ENCODE data around the gene CSH2.
"Not testable (repeated sequence)": the region's sequence is repeated elsewhere in the genome, so short reads cannot be mapped to it uniquely, and the experiment has no call there.

Gene CSH2

DNA sequence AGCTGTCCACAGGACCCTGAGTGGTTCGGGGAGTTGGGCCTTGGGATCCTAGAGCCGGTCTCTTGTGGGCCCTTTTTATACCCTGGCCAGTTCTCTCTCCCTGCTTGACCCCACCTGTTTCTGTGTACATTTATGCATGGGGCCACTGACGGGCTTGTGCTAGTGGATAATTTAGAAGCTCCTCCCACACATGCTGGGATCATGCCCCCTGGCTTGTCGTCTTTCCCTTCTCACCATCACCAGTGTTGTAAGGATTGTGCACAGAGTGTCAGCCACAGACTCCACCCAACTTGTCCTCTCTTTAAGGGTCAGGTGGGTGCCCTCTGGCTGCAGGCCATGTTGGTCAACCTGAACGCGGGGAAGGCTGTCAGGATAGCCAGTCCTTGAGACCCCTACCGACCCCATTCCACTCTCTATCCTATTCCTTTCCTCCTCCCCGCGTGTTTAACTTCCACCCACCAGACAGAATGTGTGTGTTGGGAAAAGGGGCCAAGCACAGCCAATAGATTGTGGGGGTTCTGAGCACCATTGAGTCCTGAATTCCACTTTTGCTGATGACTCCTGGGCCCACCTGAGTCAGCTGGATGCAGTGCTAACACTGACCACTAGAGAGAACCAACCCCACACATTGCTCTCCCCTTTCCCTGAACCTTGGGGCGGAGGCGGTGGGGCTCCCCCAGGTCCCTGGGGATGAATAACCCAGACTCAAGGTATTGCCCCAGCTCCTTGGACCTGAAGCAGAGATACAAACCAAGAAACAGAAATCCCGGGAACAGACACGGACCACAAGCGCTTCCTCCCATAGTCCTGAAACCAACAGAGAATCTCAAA lies 23.3 kb upstream of the CSH2 start, which contains the start of gene CSH1:
Gene CSH1 (minus strand): TSS at position 51 of the 831 bp plus-strand sequence. CDS start 63 bp downstream, outside the sequence.
- not testable (repeated sequence) for DNase-seq (ENCODE audit: low spot score)

- DNase-seq (ENCODE audit: low spot score), result not testable (repeated sequence)
These were observed 21.3 kb upstream of the CSH2 start for GRCh38 chr17:63894821-63895220.

DNA sequence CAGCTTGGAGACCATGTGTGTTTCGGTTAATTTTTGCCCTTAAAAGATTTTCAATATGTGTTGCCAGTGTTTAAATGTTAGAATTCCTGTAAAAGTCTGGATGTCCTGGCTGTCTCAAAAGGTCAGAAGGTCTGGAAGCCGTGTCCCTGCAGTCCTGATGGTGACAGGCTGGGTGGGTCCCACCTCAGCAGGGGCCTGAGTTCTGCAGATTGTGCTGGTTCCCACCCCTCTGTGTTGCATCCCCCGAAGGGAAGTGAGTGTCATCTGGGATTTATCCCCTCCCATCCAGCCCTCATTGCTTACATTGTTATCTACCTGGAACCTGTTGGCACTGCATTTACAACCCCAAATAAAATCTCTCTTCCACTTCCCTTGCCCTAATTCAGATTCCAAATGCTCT lies 20.5 kb upstream of the CSH2 start:
- not testable (repeated sequence) for DNase-seq (ENCODE audit: low spot score)

GRCh38 chr17:63892316-63893037 lies 19.0 kb upstream of the CSH2 start:
- DNase-seq (ENCODE audit: low spot score), result not testable (repeated sequence)

DNA sequence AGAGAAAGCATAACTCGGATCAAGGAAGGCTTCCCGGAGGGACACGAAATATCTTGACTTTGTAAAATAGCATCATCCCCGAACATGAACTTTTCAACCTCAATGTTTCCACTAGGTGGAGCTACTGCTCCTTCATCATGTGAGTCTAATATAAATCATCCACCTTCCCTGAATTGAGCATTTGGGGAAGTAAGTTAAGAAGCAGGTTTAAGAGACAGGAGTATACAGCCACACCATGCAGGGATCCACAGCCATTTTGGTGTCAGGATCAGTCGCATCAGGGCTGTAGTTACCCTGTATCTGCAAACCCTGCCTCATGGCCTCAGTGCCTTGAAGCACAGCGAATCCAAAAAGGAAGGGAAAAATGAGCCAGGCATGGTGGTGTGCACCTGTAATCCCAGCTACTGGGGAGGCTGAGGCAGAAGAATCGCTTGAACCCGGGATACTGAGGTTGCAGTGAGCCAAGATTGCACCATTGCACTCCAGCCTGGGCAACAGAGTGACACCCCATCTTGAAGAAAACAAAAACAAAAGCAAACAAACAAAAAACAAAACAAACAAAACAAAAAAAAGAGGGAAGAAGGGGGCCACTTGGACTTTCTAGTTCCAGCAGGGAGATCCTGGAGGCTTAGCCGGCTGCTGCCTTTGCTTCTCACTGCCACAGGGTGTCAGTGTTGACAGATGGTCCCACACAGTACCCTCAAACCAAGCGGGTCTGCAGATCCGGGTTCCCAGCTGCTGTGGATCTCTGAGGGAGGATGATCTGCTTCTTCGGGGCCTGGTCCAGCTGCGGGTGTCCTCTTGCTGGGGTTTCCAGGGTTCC lies 15.8 kb upstream of the CSH2 start:
- DNase-seq (ENCODE audit: low spot score), result peak; percentile 10

GRCh38 chr17:63885119-63885518 lies 11.6 kb upstream of the CSH2 start:
- not testable (repeated sequence) for DNase-seq (ENCODE audit: low spot score)

- DNase-seq (ENCODE audit: low spot score), result not testable (repeated sequence)
These were observed 9.2 kb upstream of the CSH2 start for GRCh38 chr17:63882626-63883126.

- DNase-seq (ENCODE audit: low spot score), result peak; percentile 37
These were observed 8.6 kb upstream of the CSH2 start, which contains the start of gene GH2 for GRCh38 chr17:63881935-63882601. GH2 (minus strand) TSS chr17:63881944; CDS start chr17:63881801, 143 bp downstream.

DNA sequence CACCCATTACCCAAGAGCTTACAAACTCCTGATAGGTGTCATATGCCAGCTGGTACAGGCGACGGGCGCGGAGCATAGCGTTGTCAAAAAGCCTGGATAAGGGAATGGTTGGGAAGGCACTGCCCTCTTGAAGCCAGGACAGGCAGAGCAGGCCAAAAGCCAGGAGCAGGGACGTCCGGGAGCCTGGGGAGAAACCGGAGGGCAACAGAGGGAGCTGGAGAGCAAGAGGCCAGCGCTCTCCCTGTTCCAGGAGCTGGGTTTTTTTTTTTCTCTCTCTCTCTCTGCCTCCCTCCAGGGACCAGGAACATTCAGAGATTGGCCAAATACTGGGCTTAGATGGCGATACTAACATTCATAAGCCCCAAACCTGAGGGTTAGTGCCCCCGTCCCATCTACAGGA lies 7.9 kb upstream of the CSH2 start:
- DNase-seq (ENCODE audit: low spot score), result not testable (repeated sequence)

GRCh38 chr17:63880706-63881105 lies 7.2 kb upstream of the CSH2 start:
- DNase-seq (ENCODE audit: low spot score), result no peak

DNA sequence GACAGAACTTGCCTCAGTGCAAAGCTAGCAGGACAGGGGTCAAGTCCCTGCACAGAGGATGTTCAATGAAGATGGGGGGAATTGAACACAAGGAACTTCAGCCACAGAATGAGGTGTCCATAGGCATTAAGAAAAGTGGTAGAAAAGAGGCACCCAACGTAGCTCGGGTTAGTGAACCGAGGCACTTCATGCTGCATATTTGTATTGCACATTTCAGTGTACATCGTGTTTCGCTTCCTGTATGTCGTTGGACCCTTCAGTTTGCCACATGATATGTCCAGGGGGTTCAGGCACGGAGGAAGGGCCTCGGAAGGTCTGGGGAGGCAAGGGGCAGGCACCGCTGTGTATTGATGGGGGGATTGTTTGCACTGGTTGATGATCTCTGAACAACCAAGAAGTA lies 4.9 kb upstream of the CSH2 start:
- DNase-seq (ENCODE audit: low spot score), result not testable (repeated sequence)

DNA sequence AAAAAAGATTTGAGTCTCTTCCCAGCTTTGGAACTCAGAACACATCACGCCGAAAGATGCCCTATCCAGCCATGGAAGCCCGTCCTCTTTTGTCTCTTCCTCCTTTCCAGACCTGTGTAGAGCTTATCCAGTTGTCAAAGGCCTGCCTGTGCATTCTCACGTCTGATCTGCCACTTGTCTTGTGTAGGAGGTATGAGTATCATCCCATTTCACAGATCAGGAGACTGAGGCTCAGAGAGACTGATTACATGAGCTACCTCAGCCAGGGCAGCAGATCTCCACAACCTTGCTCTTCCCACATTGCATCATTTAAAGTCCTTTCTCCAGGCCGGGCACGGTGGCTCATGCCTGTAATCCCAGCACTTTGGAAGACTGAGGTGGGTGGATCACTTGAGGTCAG lies 1.2 kb upstream of the CSH2 start:
- not testable (repeated sequence) for DNase-seq (ENCODE audit: low spot score)

- not testable (repeated sequence) for DNase-seq (ENCODE audit: low spot score)
These were observed 667 bp upstream of the CSH2 start for GRCh38 chr17:63874061-63874626.

- not testable (repeated sequence) for DNase-seq (ENCODE audit: low spot score)
These were observed 1.7 kb downstream of the CSH2 start for GRCh38 chr17:63871646-63872365.

DNA sequence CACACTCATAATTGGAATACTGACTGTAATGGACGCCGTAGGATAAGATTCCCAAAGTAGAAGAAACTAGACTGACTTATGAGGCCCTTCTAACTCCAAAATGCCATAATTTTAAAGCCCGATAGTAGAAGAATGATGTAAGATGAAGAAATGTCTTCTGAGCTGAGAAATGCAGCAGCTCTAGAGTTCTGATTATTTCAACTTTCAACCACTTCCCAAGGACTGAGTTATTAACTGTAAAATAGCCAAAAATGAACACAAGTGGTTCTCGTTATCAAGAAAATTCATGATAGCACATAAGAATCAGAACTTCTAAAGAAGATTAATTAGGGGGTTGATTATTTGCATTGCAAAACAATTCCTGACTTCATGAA lies 3.2 kb downstream of the CSH2 start:
- not testable (repeated sequence) for DNase-seq (ENCODE audit: low spot score)

- DNase-seq (ENCODE audit: low spot score), result not testable (repeated sequence)
These were observed 3.8 kb downstream of the CSH2 start for GRCh38 chr17:63869491-63870291.

DNA sequence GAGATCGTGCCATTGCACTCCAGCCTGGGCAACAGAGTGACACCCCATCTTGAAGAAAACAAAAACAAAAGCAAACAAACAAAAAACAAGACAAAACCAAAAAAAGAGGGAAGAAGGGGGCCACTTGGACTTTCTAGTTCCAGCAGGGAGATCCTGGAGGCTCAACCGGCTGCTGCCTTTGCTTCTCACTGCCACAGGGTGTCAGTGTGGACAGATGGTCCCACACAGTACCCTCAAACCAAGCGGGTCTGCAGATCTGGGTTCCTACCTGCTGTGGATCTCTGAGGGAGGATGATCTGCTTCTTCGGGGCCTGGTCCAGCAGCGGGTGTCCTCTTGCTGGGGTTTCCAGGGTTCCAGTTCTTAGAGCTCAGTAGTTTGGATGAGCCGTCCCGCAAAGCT lies 6.9 kb downstream of the CSH2 start:
- not testable (repeated sequence) for DNase-seq (ENCODE audit: low spot score)

DNA sequence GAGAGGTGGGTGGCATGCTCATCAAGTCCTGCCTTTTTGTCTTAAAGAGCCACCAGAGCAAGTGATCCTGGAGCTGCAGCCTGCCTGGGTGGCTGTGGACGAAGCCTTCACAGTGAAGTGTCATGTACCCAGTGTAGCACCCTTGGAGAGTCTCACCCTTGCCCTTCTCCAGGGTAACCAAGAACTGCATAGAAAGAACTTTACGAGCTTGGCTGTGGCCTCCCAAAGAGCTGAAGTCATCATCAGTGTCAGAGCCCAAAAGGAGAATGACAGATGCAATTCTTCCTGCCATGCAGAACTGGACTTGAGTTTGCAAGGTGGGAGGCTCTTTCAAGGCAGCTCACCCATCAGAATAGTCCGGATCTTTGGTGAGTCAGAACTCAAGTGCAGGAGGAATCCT lies 14.2 kb downstream of the CSH2 start:
- DNase-seq (ENCODE audit: low spot score), result no peak

- not testable (repeated sequence) for DNase-seq (ENCODE audit: low spot score)
These were observed 17.1 kb downstream of the CSH2 start for GRCh38 chr17:63856425-63856824.

Measured in kidney capillary endothelial cell (primary cell).